ENCODE results near the gene BAG3. TPM values are rescaled to one million over a fixed set of nuclear protein-coding genes. Genes with fewer than 3 reads are reported as not detected.

Gene BAG3
- polyA plus RNA-seq, 1 experiment, result 19.8 TPM

- CTCF ChIA-PET, result interaction anchor here (0.9 to 1.3 kb wide), 2 partner anchors 27 to 28 kb away, joined by 3 to 4 read pairs; no protein-coding TSS in a partner anchor
These were observed 62.7 kb downstream of the BAG3 start for GRCh38 chr10:119713744-119714483.

GRCh38 chr10:119714484-119714816, 63.3 kb downstream of the BAG3 start:
- POLR2A ChIA-PET, result interaction anchor here (0.6 kb wide), 1 partner anchor 67 kb away, joined by 5 read pairs; no protein-coding TSS in a partner anchor
- Histone ChIP-seq H3K36me3 (ENCODE audit: control insufficient read depth, insufficient read depth, low read length) (no peaks in the 10 kb centered on the region), H3K27me3 (ENCODE audit: control insufficient read depth, insufficient read depth, low read length) (no peaks in the 10 kb centered on the region), H3K4me3 (ENCODE audit: low read depth, low read length) (no peak overlapping the region)
- CTCF ChIA-PET, result interaction anchor here (0.9 to 1.3 kb wide), 2 partner anchors 27 to 29 kb away, joined by 3 to 4 read pairs; no protein-coding TSS in a partner anchor
- TF ChIP-seq CTCF (IDR thresholded peaks at IDR 0.05; ENCODE audit: insufficient read depth, low read depth, low read length), result no peak
- DNase-seq (ENCODE audit: low read depth), result no peak

More at GRCh38 chr10:119713744-119714483, 62.7 kb downstream of the BAG3 start:
- no peaks in the 10 kb centered on the region for H3K27me3 ChIP-seq (ENCODE audit: control insufficient read depth, insufficient read depth, low read length)
- no peak for DNase-seq (ENCODE audit: low read depth)
- TF ChIP-seq CTCF (IDR thresholded peaks at IDR 0.05; ENCODE audit: insufficient read depth, low read depth, low read length), result no peak
- POLR2A ChIA-PET, result interaction anchor here (0.6 kb wide), 1 partner anchor 68 kb away, joined by 5 read pairs; no protein-coding TSS in a partner anchor
- no peaks in the 10 kb centered on the region for H3K36me3 ChIP-seq (ENCODE audit: control insufficient read depth, insufficient read depth, low read length)
- H3K4me3 ChIP-seq (ENCODE audit: low read depth, low read length), result no peak overlapping the region

- Histone ChIP-seq H3K4me3 (ENCODE audit: low read depth, low read length) (no peak overlapping the region), H3K36me3 (ENCODE audit: control insufficient read depth, insufficient read depth, low read length) (no peaks in the 10 kb centered on the region), H3K27me3 (ENCODE audit: control insufficient read depth, insufficient read depth, low read length) (no peaks in the 10 kb centered on the region)
- POLR2A ChIA-PET, result interaction anchor here (0.7 kb wide), 1 partner anchor 65 kb away, joined by 3 read pairs; the partner anchor contains the start of gene BAG3
- no peak for TF ChIP-seq CTCF (IDR thresholded peaks at IDR 0.05; ENCODE audit: insufficient read depth, low read depth, low read length)
- no peak for DNase-seq (ENCODE audit: low read depth)
- CTCF ChIA-PET, result interaction anchor here (0.6 to 2.9 kb wide), 5 partner anchors 12 to 895 kb away, joined by 3 to 8 read pairs (median 3); no protein-coding TSS in a partner anchor
These were observed 64.7 kb downstream of the BAG3 start for GRCh38 chr10:119715628-119716505.

- no peak overlapping the region for H3K4me3 ChIP-seq (ENCODE audit: low read depth, low read length)
- TF ChIP-seq CTCF (IDR thresholded peaks at IDR 0.05; ENCODE audit: insufficient read depth, low read depth, low read length), result no peak
- ChIA-PET POLR2A (no interaction called here), CTCF (no interaction called here)
- no peaks in the 10 kb centered on the region for H3K36me3 ChIP-seq (ENCODE audit: control insufficient read depth, insufficient read depth, low read length)
- no peak for DNase-seq (ENCODE audit: low read depth)
- H3K27me3 ChIP-seq (ENCODE audit: control insufficient read depth, insufficient read depth, low read length), result no peaks in the 10 kb centered on the region
These were observed 72.0 kb downstream of the BAG3 start for GRCh38 chr10:119723161-119723560.

GRCh38 chr10:119723624-119724023, 72.4 kb downstream of the BAG3 start:
- Histone ChIP-seq H3K27me3 (ENCODE audit: control insufficient read depth, insufficient read depth, low read length) (no peaks in the 10 kb centered on the region), H3K36me3 (ENCODE audit: control insufficient read depth, insufficient read depth, low read length) (no peaks in the 10 kb centered on the region), H3K4me3 (ENCODE audit: low read depth, low read length) (no peak overlapping the region)
- no peak for TF ChIP-seq CTCF (IDR thresholded peaks at IDR 0.05; ENCODE audit: insufficient read depth, low read depth, low read length)
- CTCF ChIA-PET, result interaction anchor here (0.8 to 2.6 kb wide), 4 partner anchors 17 to 36 kb away, joined by 3 to 10 read pairs (median 4); no protein-coding TSS in a partner anchor
- DNase-seq (ENCODE audit: low read depth), result no peak
- POLR2A ChIA-PET, result no interaction called here
